ENCODE results near the gene CTXN1.
"Not testable (repeated sequence)": the region's sequence is repeated elsewhere in the genome, so short reads cannot be mapped to it uniquely, and the experiment has no call there.

DNA sequence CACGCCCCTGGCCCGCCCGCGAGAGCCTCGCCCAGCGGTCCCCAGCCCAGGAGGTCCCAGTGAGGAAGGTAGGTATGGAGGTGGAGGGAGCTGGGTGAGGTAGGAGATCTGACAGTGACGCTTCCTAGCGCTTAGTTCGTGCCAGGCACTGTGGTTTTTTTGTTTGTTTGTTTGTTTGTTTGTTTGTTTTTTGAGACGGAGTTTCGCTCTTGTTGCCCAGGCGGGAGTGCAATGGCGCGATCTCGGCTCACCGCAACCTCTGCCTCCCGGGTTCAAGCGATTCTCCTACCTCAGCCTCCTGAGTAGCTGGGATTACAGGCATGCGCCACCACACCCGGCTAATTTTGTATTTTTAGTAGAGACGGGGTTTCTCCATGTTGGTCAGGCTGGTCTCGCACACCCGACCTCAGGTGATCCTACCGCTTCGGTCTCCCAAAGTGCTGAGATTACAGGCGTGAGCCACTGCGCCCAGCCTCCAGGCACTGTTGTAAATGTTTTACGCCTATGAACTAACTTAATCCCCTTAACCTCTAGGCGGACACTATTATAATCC is 7.8 kb downstream of the CTXN1 start:
- TF ChIP-seq, protein P1, sequence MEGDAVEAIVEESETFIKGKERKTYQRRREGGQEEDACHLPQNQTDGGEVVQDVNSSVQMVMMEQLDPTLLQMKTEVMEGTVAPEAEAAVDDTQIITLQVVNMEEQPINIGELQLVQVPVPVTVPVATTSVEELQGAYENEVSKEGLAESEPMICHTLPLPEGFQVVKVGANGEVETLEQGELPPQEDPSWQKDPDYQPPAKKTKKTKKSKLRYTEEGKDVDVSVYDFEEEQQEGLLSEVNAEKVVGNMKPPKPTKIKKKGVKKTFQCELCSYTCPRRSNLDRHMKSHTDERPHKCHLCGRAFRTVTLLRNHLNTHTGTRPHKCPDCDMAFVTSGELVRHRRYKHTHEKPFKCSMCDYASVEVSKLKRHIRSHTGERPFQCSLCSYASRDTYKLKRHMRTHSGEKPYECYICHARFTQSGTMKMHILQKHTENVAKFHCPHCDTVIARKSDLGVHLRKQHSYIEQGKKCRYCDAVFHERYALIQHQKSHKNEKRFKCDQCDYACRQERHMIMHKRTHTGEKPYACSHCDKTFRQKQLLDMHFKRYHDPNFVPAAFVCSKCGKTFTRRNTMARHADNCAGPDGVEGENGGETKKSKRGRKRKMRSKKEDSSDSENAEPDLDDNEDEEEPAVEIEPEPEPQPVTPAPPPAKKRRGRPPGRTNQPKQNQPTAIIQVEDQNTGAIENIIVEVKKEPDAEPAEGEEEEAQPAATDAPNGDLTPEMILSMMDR (IDR thresholded peaks at IDR 0.05; ENCODE audit: insufficient read depth, low read length, poor library complexity, severe bottlenecking): not testable (repeated sequence)
- TF ChIP-seq EZH2phosphoT487 (conservative IDR thresholded peaks at IDR 0.05; ENCODE audit: low read length): not testable (repeated sequence)
